Measurements from ENCODE around the gene AFAP1L1. TPM values are rescaled to one million over a fixed set of nuclear protein-coding genes. Genes with fewer than 3 reads are reported as not detected.

Gene AFAP1L1
- polyA plus RNA-seq, 2 of the 4 experiments (the other 2 are of a cell fraction): 1.5 to 3.5 TPM

- Histone ChIP-seq H3K4me3 (no peak overlapping the region), H3K9me3 (no peaks in the 10 kb centered on the region), H3K4me1 (peaks cover 4% of the 10 kb centered on the region; the same call in 1 of the 3 replicates), H3K27ac (no peak overlapping the region), H3K4me2 (no peak overlapping the region)
- FAIRE-seq: no peak
- no peak for ATAC-seq
- POLR2A ChIA-PET: interaction anchor here (1.2 kb wide), 1 partner anchor 26 kb away, joined by 4 read pairs; the partner anchor contains the start of gene GRPEL2
- CTCF ChIA-PET: interaction anchor here (0.6 to 44.9 kb wide), 20 partner anchors 15 to 326 kb away, joined by 3 to 1709 read pairs (median 5); partner anchors contain the start of genes GRPEL2, IL17B and PCYOX1L
- DNase-seq (ENCODE audit: low read depth in 1 of 2, low spot score in 1 of 2): no peak
- TF ChIP-seq SREBF2 (IDR thresholded peaks at IDR 0.05) (no peak), ESRRA (IDR thresholded peaks at IDR 0.05; ENCODE audit: borderline replicate concordance, low read length) (no peak), RFX5 (IDR thresholded peaks at IDR 0.05) (no peak), HES2 (IDR thresholded peaks at IDR 0.05) (no peak), TFCP2L1 (CRISPR knock-in tag; IDR thresholded peaks at IDR 0.05) (no peak), HMGXB4 (CRISPR knock-in tag; IDR thresholded peaks at IDR 0.05; ENCODE audit: borderline replicate concordance) (no peak), FOSL2 (IDR thresholded peaks at IDR 0.05) (no peak), FOSL2 (CRISPR knock-in tag; IDR thresholded peaks at IDR 0.05) (no peak)
- 40% methylated on average over 2 of the region's 2 CpGs for WGBS (ENCODE audit: missing lambda C conversion rate)
These were observed 99.2 kb downstream of the AFAP1L1 start for GRCh38 chr5:149370878-149371277.

- DNase-seq (ENCODE audit: low read depth in 1 of 2, low spot score in 1 of 2) (peak; percentile 62 to 81), FAIRE-seq (no peak), ATAC-seq (peak; percentile 91 to 93)
- ChIA-PET POLR2A (interaction anchor here (1.2 kb wide), 2 partner anchors 27 to 180 kb away, joined by 4 read pairs; partner anchors contain the start of genes CSNK1A1 and GRPEL2), CTCF (interaction anchor here (0.6 to 44.9 kb wide), 26 partner anchors 14 to 534 kb away, joined by 3 to 1709 read pairs (median 5); partner anchors contain the start of genes CSNK1A1, GRPEL2, IL17B and PCYOX1L)
- Histone ChIP-seq H3K4me1 (peaks cover 4% of the 10 kb centered on the region; the same call in 1 of the 3 replicates), H3K4me3 (no peak overlapping the region), H3K4me2 (no peak overlapping the region), H3K9me3 (no peaks in the 10 kb centered on the region), H3K27ac (no peak overlapping the region)
- TF ChIP-seq CTCF (IDR thresholded peaks at IDR 0.05) (peak; percentile 77), SMC3 (IDR thresholded peaks at IDR 0.05) (peak; percentile 63), RAD21 (conservative IDR thresholded peaks at IDR 0.05 in 1 of 2, IDR thresholded peaks at IDR 0.05 in 1 of 2) (peak; percentile 70 to 80), EP300 (IDR thresholded peaks at IDR 0.05) (no peak)
- WGBS (ENCODE audit: missing lambda C conversion rate): 32% methylated on average over 12 of the region's 12 CpGs
These were observed 99.8 kb downstream of the AFAP1L1 start for GRCh38 chr5:149371296-149371962.

GRCh38 chr5:149372076-149372795, 100.6 kb downstream of the AFAP1L1 start:
- WGBS (ENCODE audit: missing lambda C conversion rate): 54% methylated on average over 4 of the region's 4 CpGs
- no peak overlapping the region for H3K4me3 ChIP-seq
- DNase-seq (ENCODE audit: low read depth in 1 of 2, low spot score in 1 of 2) (no peak), FAIRE-seq (no peak), ATAC-seq (no peak)
- ChIA-PET POLR2A (interaction anchor here (1.2 kb wide), 2 partner anchors 27 to 179 kb away, joined by 4 read pairs; partner anchors contain the start of genes CSNK1A1 and GRPEL2), CTCF (interaction anchor here (0.6 to 44.9 kb wide), 24 partner anchors 14 to 535 kb away, joined by 3 to 1709 read pairs (median 5); partner anchors contain the start of genes CSNK1A1, GRPEL2, IL17B and PCYOX1L)
- no peak overlapping the region for H3K4me2 ChIP-seq
- H3K27ac ChIP-seq: no peak overlapping the region
- H3K4me1 ChIP-seq: peaks cover 4% of the 10 kb centered on the region; the same call in 1 of the 3 replicates
- H3K9me3 ChIP-seq: no peaks in the 10 kb centered on the region
- no peak for TF ChIP-seq HOXB13 (CRISPR knock-in tag; IDR thresholded peaks at IDR 0.05; ENCODE audit: low read depth)
- TF ChIP-seq FOSL2 (IDR thresholded peaks at IDR 0.05): no peak
- no peak for TF ChIP-seq FOSL2 (CRISPR knock-in tag; IDR thresholded peaks at IDR 0.05)
- TF ChIP-seq JUN (IDR thresholded peaks at IDR 0.05): no peak
- TF ChIP-seq GATA3 (IDR thresholded peaks at IDR 0.05; ENCODE audit: borderline replicate concordance): no peak
- no peak for TF ChIP-seq RARB (CRISPR knock-in tag; IDR thresholded peaks at IDR 0.05)
- no peak for TF ChIP-seq PBX3 (IDR thresholded peaks at IDR 0.05)
- no peak for TF ChIP-seq HEYL (CRISPR knock-in tag; IDR thresholded peaks at IDR 0.05)
- no peak for TF ChIP-seq KDM1A (IDR thresholded peaks at IDR 0.05; ENCODE audit: low read depth)
- no peak for TF ChIP-seq HOXA7 (CRISPR knock-in tag; IDR thresholded peaks at IDR 0.05)
- TF ChIP-seq RAD21 (conservative IDR thresholded peaks at IDR 0.05 in 1 of 2, IDR thresholded peaks at IDR 0.05 in 1 of 2): no peak
- TF ChIP-seq RCOR1 (IDR thresholded peaks at IDR 0.05; ENCODE audit: low read depth, low read length): no peak
- no peak for TF ChIP-seq HOXB5 (CRISPR knock-in tag; IDR thresholded peaks at IDR 0.05)
- TF ChIP-seq CHD4 (IDR thresholded peaks at IDR 0.05; ENCODE audit: borderline replicate concordance): no peak
- TF ChIP-seq NR3C1 (IDR thresholded peaks at IDR 0.05): no peak
- no peak for TF ChIP-seq FOXS1 (CRISPR knock-in tag; IDR thresholded peaks at IDR 0.05)
- no peak for TF ChIP-seq ZNF302 (CRISPR knock-in tag; IDR thresholded peaks at IDR 0.05)
- TF ChIP-seq USF2 (IDR thresholded peaks at IDR 0.05): no peak
